WTC11 (cell line): ENCODE data around the gene SLC38A10. TPM values are rescaled to one million over a fixed set of nuclear protein-coding genes. Genes with fewer than 3 reads are reported as not detected.
A peak's percentile ranks its signal among the peaks of the same experiment; 100 is the strongest.

Source experiments
- CBFB ChIP-seq: sonication (generic); formaldehyde crosslinking; IDR thresholded peaks from 2 replicates; pipeline ENCODE4 v1.8.1; 2022; ENCODE audit warnings: mild to moderate bottlenecking, low read depth, missing genetic modification reagents
- ESRRA ChIP-seq: sonication (generic); formaldehyde crosslinking; IDR thresholded peaks from 2 replicates; pipeline ENCODE4 v1.8.1; 2022; ENCODE audit warnings: mild to moderate bottlenecking, missing genetic modification reagents, borderline replicate concordance
- FOXJ3 ChIP-seq: sonication (generic); formaldehyde crosslinking; IDR thresholded peaks from 2 replicates; pipeline ENCODE4 v1.9.0; 2021; ENCODE audit warnings: missing genetic modification reagents, mild to moderate bottlenecking, borderline replicate concordance
- FOXK1 ChIP-seq: sonication (generic); formaldehyde crosslinking; IDR thresholded peaks from 2 replicates; pipeline ENCODE4 v1.8.0; 2022; ENCODE audit warnings: mild to moderate bottlenecking, moderate library complexity, missing genetic modification reagents
- FOXP1 ChIP-seq: sonication (generic); formaldehyde crosslinking; IDR thresholded peaks from 2 replicates; pipeline ENCODE4 v1.8.0; 2022; ENCODE audit warnings: missing genetic modification reagents, mild to moderate bottlenecking, moderate library complexity, borderline replicate concordance
- KAT7 ChIP-seq: sonication (generic); formaldehyde crosslinking; IDR thresholded peaks from 2 replicates; pipeline ENCODE4 v1.8.1; 2023; ENCODE audit warnings: missing genetic modification reagents, mild to moderate bottlenecking, borderline replicate concordance
- RORB ChIP-seq: fragments of 250-450 bp; sonication (Bioruptor Pico); IDR thresholded peaks from 2 replicates; pipeline ENCODE4 v1.9.0; 2021; ENCODE audit warnings: mild to moderate bottlenecking
- SMAD4 ChIP-seq: sonication (generic); formaldehyde crosslinking; IDR thresholded peaks from 2 replicates; pipeline ENCODE4 v1.8.0; 2022; ENCODE audit warnings: mild to moderate bottlenecking, missing genetic modification reagents
- SP1 ChIP-seq: sonication (generic); formaldehyde crosslinking; conservative IDR thresholded peaks from 2 replicates; pipeline ENCODE4 v1.8.1; 2022; ENCODE audit warnings: missing genetic modification reagents
- TCF7 ChIP-seq: sonication (generic); formaldehyde crosslinking; IDR thresholded peaks from 2 replicates; pipeline ENCODE4 v1.8.0; 2022; ENCODE audit warnings: mild to moderate bottlenecking, low read depth, missing genetic modification reagents, moderate library complexity
- TEAD1 ChIP-seq: sonication (generic); formaldehyde crosslinking; IDR thresholded peaks from 2 replicates; pipeline ENCODE4 v1.8.0; 2022; ENCODE audit warnings: mild to moderate bottlenecking, missing genetic modification reagents
- TP53 ChIP-seq: sonication (generic); formaldehyde crosslinking; IDR thresholded peaks from 2 replicates; pipeline ENCODE4 v1.8.1; 2023; ENCODE audit warnings: mild to moderate bottlenecking, missing genetic modification reagents
- ZBTB21 ChIP-seq: sonication (generic); formaldehyde crosslinking; IDR thresholded peaks from 2 replicates; pipeline ENCODE4 v1.8.1; 2023; ENCODE audit warnings: mild to moderate bottlenecking, missing genetic modification reagents, borderline replicate concordance
- ZNF219 ChIP-seq: sonication (generic); formaldehyde crosslinking; IDR thresholded peaks from 2 replicates; pipeline ENCODE4 v1.8.0; 2023; ENCODE audit warnings: missing genetic modification reagents, mild to moderate bottlenecking, borderline replicate concordance
- ZNF232 ChIP-seq: sonication (generic); formaldehyde crosslinking; IDR thresholded peaks from 2 replicates; pipeline ENCODE4 v1.8.0; 2022; ENCODE audit warnings: mild to moderate bottlenecking, missing genetic modification reagents
- ZNF396 ChIP-seq: fragments of 250-450 bp; sonication (Bioruptor Pico); IDR thresholded peaks from 2 replicates; pipeline ENCODE4 v1.8.0; 2021; ENCODE audit warnings: mild to moderate bottlenecking, moderate library complexity, borderline replicate concordance
- total RNA-seq: library from RNA; stranded (reverse); gene quantifications from 3 replicates; pipeline ENCODE4 v1.2.3, GENCODE V29; 2021
- TF ChIP-seq, protein P1 (sequence below): sonication (generic); formaldehyde crosslinking; IDR thresholded peaks from 2 replicates; pipeline ENCODE4 v1.8.1; 2022; ENCODE audit warnings: low read depth, mild to moderate bottlenecking, moderate library complexity, missing genetic modification reagents, borderline replicate concordance
- TF ChIP-seq, protein P2 (sequence below): sonication (generic); formaldehyde crosslinking; conservative IDR thresholded peaks from 2 replicates; pipeline ENCODE4 v1.8.1; 2022; ENCODE audit warnings: mild to moderate bottlenecking, missing genetic modification reagents
- TF ChIP-seq, protein P3 (sequence below): sonication (generic); formaldehyde crosslinking; IDR thresholded peaks from 2 replicates; pipeline ENCODE4 v1.8.0; 2022; ENCODE audit warnings: missing genetic modification reagents
- TF ChIP-seq, protein P4 (sequence below): sonication (generic); formaldehyde crosslinking; IDR thresholded peaks from 2 replicates; pipeline ENCODE4 v1.8.1; 2023; ENCODE audit warnings: mild to moderate bottlenecking, missing genetic modification reagents, moderate library complexity
- TF ChIP-seq, protein P5 (sequence below): fragments of 250-450 bp; sonication (Bioruptor Pico); IDR thresholded peaks from 2 replicates; pipeline ENCODE4 v1.9.0; 2021; ENCODE audit warnings: mild to moderate bottlenecking, borderline replicate concordance
- TF ChIP-seq, protein P6 (sequence below): sonication (generic); formaldehyde crosslinking; IDR thresholded peaks from 2 replicates; pipeline ENCODE4 v1.8.0; 2023; ENCODE audit warnings: mild to moderate bottlenecking, missing genetic modification reagents
- TF ChIP-seq, protein P7 (sequence below): fragments of 250-450 bp; sonication (Bioruptor Pico); IDR thresholded peaks from 2 replicates; pipeline ENCODE4 v1.9.0; 2021; ENCODE audit warnings: mild to moderate bottlenecking

SLC38A10 gene
- total RNA-seq, 1 experiment from 2014 or later: 47.0 TPM

DNA sequence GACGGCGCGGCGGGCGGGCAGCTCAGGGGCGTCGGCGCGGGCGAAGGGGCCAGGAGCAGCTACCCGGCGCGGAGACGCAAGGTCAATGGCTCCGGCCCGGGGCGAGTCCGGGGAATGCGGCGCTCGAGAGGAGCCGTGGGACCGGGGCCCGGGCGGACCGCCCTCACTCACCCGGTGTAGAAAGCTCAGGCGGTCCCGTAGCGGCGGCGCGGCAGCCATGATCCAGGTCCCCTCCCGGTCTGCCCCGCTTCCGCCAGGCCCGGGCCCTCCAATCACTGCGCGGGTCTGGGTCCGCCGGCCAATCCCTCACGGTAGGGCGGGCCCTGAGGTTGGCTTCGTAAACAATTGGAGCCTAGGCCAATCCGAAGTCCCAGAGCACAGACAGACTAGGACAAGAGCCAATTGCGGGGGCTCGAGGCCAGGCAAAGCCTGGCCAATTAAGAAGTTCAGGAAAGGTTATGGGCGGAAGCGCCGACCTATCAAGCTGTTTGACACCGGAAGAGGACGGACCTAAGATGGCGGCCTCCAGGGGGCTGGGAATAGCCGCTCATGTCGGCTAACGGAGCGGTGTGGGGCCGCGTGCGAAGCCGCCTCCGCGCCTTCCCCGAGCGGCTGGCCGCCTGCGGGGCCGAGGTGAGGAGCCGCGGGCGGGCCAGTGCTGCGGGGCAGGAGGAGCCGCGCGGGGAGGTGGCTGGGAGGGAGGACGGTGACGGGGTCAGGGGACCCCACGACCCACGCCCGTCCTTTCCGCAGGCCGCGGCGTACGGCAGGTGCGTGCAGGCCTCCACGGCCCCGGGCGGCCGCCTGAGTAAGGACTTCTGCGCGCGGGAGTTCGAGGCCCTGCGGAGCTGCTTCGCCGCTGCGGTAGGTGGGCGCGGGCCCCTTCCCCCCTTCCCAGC is 56.0 kb downstream of the SLC38A10 start, which contains the start of the genes NDUFAF8 and TEPSIN (continued):
- TF ChIP-seq FOXJ3 (CRISPR knock-in tag) (no peak), TEAD1 (CRISPR knock-in tag) (peak; percentile 77), ZNF232 (no peak), CBFB (no peak), KAT7 (CRISPR knock-in tag) (no peak), RORB (CRISPR knock-in tag) (no peak), TP53 (CRISPR knock-in tag) (no peak), TCF7 (0 out of 2 replicates have a peak, but pooled peaks have one; percentile 64), FOXK1 (peak; percentile 99), ZNF219 (peak; percentile 53; the same call in 1 of the 2 replicates), ZBTB21 (CRISPR knock-in tag) (no peak), ZNF396 (CRISPR knock-in tag) (no peak), SP1 (CRISPR knock-in tag) (peak; percentile 90), SMAD4 (CRISPR knock-in tag) (0 out of 2 replicates have a peak, but pooled peaks have one; percentile 28), ESRRA (CRISPR knock-in tag) (no peak), FOXP1 (peak; percentile 40; the same call in 1 of the 2 replicates)
- TF ChIP-seq, protein P1, sequence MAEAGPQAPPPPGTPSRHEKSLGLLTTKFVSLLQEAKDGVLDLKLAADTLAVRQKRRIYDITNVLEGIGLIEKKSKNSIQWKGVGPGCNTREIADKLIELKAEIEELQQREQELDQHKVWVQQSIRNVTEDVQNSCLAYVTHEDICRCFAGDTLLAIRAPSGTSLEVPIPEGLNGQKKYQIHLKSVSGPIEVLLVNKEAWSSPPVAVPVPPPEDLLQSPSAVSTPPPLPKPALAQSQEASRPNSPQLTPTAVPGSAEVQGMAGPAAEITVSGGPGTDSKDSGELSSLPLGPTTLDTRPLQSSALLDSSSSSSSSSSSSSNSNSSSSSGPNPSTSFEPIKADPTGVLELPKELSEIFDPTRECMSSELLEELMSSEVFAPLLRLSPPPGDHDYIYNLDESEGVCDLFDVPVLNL: no peak
- TF ChIP-seq, protein P2, sequence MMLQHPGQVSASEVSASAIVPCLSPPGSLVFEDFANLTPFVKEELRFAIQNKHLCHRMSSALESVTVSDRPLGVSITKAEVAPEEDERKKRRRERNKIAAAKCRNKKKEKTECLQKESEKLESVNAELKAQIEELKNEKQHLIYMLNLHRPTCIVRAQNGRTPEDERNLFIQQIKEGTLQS (CRISPR knock-in tag): no peak
- TF ChIP-seq, protein P3, sequence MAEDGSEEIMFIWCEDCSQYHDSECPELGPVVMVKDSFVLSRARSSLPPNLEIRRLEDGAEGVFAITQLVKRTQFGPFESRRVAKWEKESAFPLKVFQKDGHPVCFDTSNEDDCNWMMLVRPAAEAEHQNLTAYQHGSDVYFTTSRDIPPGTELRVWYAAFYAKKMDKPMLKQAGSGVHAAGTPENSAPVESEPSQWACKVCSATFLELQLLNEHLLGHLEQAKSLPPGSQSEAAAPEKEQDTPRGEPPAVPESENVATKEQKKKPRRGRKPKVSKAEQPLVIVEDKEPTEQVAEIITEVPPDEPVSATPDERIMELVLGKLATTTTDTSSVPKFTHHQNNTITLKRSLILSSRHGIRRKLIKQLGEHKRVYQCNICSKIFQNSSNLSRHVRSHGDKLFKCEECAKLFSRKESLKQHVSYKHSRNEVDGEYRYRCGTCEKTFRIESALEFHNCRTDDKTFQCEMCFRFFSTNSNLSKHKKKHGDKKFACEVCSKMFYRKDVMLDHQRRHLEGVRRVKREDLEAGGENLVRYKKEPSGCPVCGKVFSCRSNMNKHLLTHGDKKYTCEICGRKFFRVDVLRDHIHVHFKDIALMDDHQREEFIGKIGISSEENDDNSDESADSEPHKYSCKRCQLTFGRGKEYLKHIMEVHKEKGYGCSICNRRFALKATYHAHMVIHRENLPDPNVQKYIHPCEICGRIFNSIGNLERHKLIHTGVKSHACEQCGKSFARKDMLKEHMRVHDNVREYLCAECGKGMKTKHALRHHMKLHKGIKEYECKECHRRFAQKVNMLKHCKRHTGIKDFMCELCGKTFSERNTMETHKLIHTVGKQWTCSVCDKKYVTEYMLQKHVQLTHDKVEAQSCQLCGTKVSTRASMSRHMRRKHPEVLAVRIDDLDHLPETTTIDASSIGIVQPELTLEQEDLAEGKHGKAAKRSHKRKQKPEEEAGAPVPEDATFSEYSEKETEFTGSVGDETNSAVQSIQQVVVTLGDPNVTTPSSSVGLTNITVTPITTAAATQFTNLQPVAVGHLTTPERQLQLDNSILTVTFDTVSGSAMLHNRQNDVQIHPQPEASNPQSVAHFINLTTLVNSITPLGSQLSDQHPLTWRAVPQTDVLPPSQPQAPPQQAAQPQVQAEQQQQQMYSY (CRISPR knock-in tag): no peak
- TF ChIP-seq, protein P4, sequence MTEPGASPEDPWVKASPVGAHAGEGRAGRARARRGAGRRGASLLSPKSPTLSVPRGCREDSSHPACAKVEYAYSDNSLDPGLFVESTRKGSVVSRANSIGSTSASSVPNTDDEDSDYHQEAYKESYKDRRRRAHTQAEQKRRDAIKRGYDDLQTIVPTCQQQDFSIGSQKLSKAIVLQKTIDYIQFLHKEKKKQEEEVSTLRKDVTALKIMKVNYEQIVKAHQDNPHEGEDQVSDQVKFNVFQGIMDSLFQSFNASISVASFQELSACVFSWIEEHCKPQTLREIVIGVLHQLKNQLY (CRISPR knock-in tag): no peak
- TF ChIP-seq, protein P5, sequence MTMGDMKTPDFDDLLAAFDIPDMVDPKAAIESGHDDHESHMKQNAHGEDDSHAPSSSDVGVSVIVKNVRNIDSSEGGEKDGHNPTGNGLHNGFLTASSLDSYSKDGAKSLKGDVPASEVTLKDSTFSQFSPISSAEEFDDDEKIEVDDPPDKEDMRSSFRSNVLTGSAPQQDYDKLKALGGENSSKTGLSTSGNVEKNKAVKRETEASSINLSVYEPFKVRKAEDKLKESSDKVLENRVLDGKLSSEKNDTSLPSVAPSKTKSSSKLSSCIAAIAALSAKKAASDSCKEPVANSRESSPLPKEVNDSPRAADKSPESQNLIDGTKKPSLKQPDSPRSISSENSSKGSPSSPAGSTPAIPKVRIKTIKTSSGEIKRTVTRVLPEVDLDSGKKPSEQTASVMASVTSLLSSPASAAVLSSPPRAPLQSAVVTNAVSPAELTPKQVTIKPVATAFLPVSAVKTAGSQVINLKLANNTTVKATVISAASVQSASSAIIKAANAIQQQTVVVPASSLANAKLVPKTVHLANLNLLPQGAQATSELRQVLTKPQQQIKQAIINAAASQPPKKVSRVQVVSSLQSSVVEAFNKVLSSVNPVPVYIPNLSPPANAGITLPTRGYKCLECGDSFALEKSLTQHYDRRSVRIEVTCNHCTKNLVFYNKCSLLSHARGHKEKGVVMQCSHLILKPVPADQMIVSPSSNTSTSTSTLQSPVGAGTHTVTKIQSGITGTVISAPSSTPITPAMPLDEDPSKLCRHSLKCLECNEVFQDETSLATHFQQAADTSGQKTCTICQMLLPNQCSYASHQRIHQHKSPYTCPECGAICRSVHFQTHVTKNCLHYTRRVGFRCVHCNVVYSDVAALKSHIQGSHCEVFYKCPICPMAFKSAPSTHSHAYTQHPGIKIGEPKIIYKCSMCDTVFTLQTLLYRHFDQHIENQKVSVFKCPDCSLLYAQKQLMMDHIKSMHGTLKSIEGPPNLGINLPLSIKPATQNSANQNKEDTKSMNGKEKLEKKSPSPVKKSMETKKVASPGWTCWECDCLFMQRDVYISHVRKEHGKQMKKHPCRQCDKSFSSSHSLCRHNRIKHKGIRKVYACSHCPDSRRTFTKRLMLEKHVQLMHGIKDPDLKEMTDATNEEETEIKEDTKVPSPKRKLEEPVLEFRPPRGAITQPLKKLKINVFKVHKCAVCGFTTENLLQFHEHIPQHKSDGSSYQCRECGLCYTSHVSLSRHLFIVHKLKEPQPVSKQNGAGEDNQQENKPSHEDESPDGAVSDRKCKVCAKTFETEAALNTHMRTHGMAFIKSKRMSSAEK (CRISPR knock-in tag): no peak
- TF ChIP-seq, protein P6, sequence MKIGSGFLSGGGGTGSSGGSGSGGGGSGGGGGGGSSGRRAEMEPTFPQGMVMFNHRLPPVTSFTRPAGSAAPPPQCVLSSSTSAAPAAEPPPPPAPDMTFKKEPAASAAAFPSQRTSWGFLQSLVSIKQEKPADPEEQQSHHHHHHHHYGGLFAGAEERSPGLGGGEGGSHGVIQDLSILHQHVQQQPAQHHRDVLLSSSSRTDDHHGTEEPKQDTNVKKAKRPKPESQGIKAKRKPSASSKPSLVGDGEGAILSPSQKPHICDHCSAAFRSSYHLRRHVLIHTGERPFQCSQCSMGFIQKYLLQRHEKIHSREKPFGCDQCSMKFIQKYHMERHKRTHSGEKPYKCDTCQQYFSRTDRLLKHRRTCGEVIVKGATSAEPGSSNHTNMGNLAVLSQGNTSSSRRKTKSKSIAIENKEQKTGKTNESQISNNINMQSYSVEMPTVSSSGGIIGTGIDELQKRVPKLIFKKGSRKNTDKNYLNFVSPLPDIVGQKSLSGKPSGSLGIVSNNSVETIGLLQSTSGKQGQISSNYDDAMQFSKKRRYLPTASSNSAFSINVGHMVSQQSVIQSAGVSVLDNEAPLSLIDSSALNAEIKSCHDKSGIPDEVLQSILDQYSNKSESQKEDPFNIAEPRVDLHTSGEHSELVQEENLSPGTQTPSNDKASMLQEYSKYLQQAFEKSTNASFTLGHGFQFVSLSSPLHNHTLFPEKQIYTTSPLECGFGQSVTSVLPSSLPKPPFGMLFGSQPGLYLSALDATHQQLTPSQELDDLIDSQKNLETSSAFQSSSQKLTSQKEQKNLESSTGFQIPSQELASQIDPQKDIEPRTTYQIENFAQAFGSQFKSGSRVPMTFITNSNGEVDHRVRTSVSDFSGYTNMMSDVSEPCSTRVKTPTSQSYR: no peak
- TF ChIP-seq, protein P7, sequence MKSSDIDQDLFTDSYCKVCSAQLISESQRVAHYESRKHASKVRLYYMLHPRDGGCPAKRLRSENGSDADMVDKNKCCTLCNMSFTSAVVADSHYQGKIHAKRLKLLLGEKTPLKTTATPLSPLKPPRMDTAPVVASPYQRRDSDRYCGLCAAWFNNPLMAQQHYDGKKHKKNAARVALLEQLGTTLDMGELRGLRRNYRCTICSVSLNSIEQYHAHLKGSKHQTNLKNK (CRISPR knock-in tag): no peak
